Spleen (tissue), 11 donors: ENCODE data around the gene C8B. TPM values are rescaled to one million over a fixed set of nuclear protein-coding genes. Genes with fewer than 3 reads are reported as not detected.

Experiments used
- DNase-seq: peaks from one replicate; pipeline ENCODE4 v3.0.0-alpha.2; 2020
- H3K27ac ChIP-seq, 8 donors: fragments of 200-600 bp; sonication (generic) in 7 of 8; 1 replicate in 4 of 8; 2 replicates in 4 of 8; pipeline versions ENCODE4 v1.5.0 to v1.8.0; 2016 to 2021; ENCODE audit warnings: inconsistent platforms in 4 of 8, mild to moderate bottlenecking in 4 of 8, moderate library complexity in 1 of 8
- H3K27me3 ChIP-seq, 7 donors: fragments of 200-600 bp; sonication (generic) in 6 of 7; replicated peaks in 1 of 7; 1 replicate in 4 of 7; 2 replicates in 3 of 7; pipeline versions ENCODE4 v1.5.0 to v1.8.0; 2016 to 2021; ENCODE audit warnings: inconsistent platforms in 3 of 7, mild to moderate bottlenecking in 1 of 7
- H3K36me3 ChIP-seq, 6 donors: fragments of 200-600 bp; sonication (generic) in 5 of 6; 1 replicate in 4 of 6; 2 replicates in 2 of 6; pipeline versions ENCODE4 v1.5.0 to v1.8.0; 2016 to 2021; ENCODE audit warnings: inconsistent platforms in 2 of 6
- H3K4me1 ChIP-seq, 6 donors: fragments of 200-600 bp; sonication (generic) in 5 of 6; 1 replicate in 3 of 6; 2 replicates in 3 of 6; pipeline versions ENCODE4 v1.5.0 to v1.8.0; 2016 to 2021; ENCODE audit warnings: inconsistent platforms in 3 of 6
- H3K4me3 ChIP-seq, 8 donors: fragments of 200-600 bp; sonication (generic) in 7 of 8; 1 replicate in 4 of 8; 2 replicates in 4 of 8; pipeline versions ENCODE4 v1.5.0 to v1.8.0; 2016 to 2021; ENCODE audit warnings: inconsistent platforms in 4 of 8, mild to moderate bottlenecking in 4 of 8, moderate library complexity in 2 of 8
- H3K9me3 ChIP-seq, 8 donors: fragments of 200-600 bp; sonication (generic) in 7 of 8; 1 replicate in 4 of 8; 2 replicates in 4 of 8; pipeline versions ENCODE4 v1.5.0 to v1.8.0; 2016 to 2021; ENCODE audit warnings: inconsistent platforms in 4 of 8
- CTCF ChIP-seq, 11 experiments: fragments of 200-600 bp in 7 of 11; fragments of 450-650 bp in 4 of 11; sonication (generic) in 4 of 11; IDR thresholded peaks in 8 of 11; conservative IDR thresholded peaks in 3 of 11; 1 replicate in 7 of 11; 2 replicates in 4 of 11; pipeline versions ENCODE4 v1.4.0 to v1.8.0; 2016 to 2021; ENCODE audit warnings: antibody characterized with exemption in 11 of 11, inconsistent platforms in 4 of 11, mild to moderate bottlenecking in 1 of 11
- POLR2A ChIP-seq, 3 donors: fragments of 450-650 bp; IDR thresholded peaks; one replicate each; pipeline ENCODE4 v1.5.1; 2017; ENCODE audit warnings: antibody characterized with exemption in 3 of 3, mild to moderate bottlenecking in 1 of 3
- POLR2AphosphoS5 ChIP-seq, 3 donors: sonication (generic); formaldehyde crosslinking; IDR thresholded peaks; one replicate each; pipeline ENCODE4 v1.5.1; 2017; ENCODE audit warnings: antibody characterized with exemption in 3 of 3
- WGBS, 5 donors: extraction: QIAGEN DNeasy Blood & Tissue Kit in 3 of 5; methylation state at CpG; one replicate each; pipeline versions ENCODE4 v1.1.5 to v1.1.7; 2013 to 2018; 5-methylcytosine and 5-hydroxymethylcytosine counted together
- intact Hi-C: fragments of 100-400 bp; cut with DNase I; formaldehyde crosslinking; loops from one replicate; pipeline ENCODE4 v1.15.0; 2023; ENCODE audit warnings: low total_unique reads
- polyA plus RNA-seq, 3 donors: library from polyadenylated mRNA; stranded (reverse); fragments of 200-250 nt; gene quantifications; one replicate each; pipeline ENCODE4 v1.2.1, GENCODE V29; 2013
- total RNA-seq, 7 donors: library from RNA; depleted of rRNA in 3 of 7; stranded (reverse); fragments of >200 nt in 3 of 7; fragmentation: NEBNext Ultra II Directional in 4 of 7; extraction: Animal tissue kit (Norgen Biotek cat#: 25700) in 4 of 7; gene quantifications; one replicate each; pipeline versions ENCODE4 v1.1.0 to v1.2.1, GENCODE V29; 2016 to 2021
- donor health status: healthy with polysubstance abuse.
- donor health status: DM: no; HTN: no; CAD: no; lungs with moderate emphysema.
- donor health status: DM: no; HTN: no; CAD: no.
- donor health status: Bipolar disorder and iron deficiency.
- donor health status: healthy.
- donor health status: DM: no; HTN: no; CAD: no.
- donor health status: DM: yes; HTN: yes; CAD: no.

Gene C8B
- total and polyA plus RNA-seq, 10 donors = not detected

- intact Hi-C loops = no loop called here
- Histone ChIP-seq H3K27ac (no peak overlapping the region), H3K4me3 (no peak overlapping the region), H3K4me1 (no peaks in the 10 kb centered on the region), H3K36me3 (no peaks in the 10 kb centered on the region), H3K9me3 (peaks cover 0 to 3% (median 0%) of the 10 kb centered on the region in 8 donors), H3K27me3 (peaks cover 0 to 4% (median 0%) of the 10 kb centered on the region in 7 donors)
- 65 to 84% (median 80%) methylated on average over 2 of the region's 2 CpGs for WGBS, 5 donors
- TF ChIP-seq CTCF (IDR thresholded peaks at IDR 0.05 in 8 of 11, conservative IDR thresholded peaks at IDR 0.05 in 3 of 11) (no peak), POLR2A (IDR thresholded peaks at IDR 0.05) (no peak), POLR2AphosphoS5 (IDR thresholded peaks at IDR 0.05) (no peak)
- no peak for DNase-seq
These were observed 36.3 kb downstream of the C8B start for GRCh38 chr1:56929492-56929891.

DNA sequence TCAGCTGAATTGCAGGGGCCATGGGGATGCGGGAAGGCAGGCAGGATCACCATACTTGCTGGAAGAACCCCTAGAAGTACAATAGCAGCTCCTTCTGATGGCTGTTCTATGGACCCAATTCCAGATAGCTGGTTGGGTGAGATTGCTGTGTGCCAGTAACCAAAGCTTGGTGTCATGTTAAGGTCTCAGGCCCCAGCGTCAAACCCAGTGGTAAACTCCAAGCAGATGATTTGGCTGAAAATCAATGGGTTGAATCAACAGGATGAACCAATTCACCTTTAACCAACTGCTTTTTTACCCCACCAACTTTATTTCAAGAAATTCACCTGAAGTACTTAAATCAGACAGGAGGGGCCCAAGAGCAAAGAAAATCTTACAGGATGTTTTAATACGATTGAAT lies 37.8 kb downstream of the C8B start:
- H3K4me1 ChIP-seq = no peaks in the 10 kb centered on the region
- intact Hi-C loops = no loop called here

DNA sequence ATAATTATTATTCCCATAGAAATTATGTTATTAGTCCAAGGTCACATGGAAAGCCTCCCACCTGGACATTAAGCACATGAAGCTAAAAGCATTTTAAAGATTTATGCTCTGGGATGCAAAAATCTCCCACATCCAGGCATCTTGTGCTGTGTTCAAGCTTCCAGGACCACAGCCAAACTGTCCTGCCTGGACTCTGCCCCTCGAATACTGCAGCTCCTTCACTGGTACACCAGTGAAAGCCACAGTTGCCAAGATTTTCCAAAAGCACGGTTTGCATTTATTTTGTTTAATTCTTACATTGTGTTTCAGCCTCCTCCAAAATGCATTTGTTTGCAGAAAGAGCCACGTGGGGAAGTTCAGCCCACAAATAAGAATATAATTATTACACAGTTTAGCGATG lies 38.6 kb downstream of the C8B start:
- no peak for DNase-seq
- H3K4me3 ChIP-seq = no peak overlapping the region
- H3K9me3 ChIP-seq = peaks cover 0 to 3% (median 0%) of the 10 kb centered on the region in 8 donors
- no peaks in the 10 kb centered on the region for H3K27me3 ChIP-seq
- TF ChIP-seq POLR2AphosphoS5 (IDR thresholded peaks at IDR 0.05) = no peak
- TF ChIP-seq POLR2A (IDR thresholded peaks at IDR 0.05) = no peak
- TF ChIP-seq CTCF (IDR thresholded peaks at IDR 0.05 in 8 of 11, conservative IDR thresholded peaks at IDR 0.05 in 3 of 11) = no peak
- no peaks in the 10 kb centered on the region for H3K36me3 ChIP-seq
- WGBS, 5 donors = 69 to 73% (median 72%) methylated on average over 4 of the region's 4 CpGs
- H3K27ac ChIP-seq = no peak overlapping the region
- H3K4me1 ChIP-seq = no peaks in the 10 kb centered on the region
- intact Hi-C loops = no loop called here

More for the DNA sequence above, 37.8 kb downstream of the C8B start:
- H3K27me3 ChIP-seq = peaks cover 0 to 3% (median 0%) of the 10 kb centered on the region in 7 donors
- 90 to 98% (median 93%) methylated on average over 3 of the region's 3 CpGs for WGBS, 5 donors
- no peak overlapping the region for H3K27ac ChIP-seq
- no peak overlapping the region for H3K4me3 ChIP-seq
- DNase-seq = no peak
- H3K36me3 ChIP-seq = no peaks in the 10 kb centered on the region
- H3K9me3 ChIP-seq = peaks cover 0 to 3% (median 0%) of the 10 kb centered on the region in 8 donors
- TF ChIP-seq POLR2AphosphoS5 (IDR thresholded peaks at IDR 0.05) (no peak), POLR2A (IDR thresholded peaks at IDR 0.05) (no peak)

DNA sequence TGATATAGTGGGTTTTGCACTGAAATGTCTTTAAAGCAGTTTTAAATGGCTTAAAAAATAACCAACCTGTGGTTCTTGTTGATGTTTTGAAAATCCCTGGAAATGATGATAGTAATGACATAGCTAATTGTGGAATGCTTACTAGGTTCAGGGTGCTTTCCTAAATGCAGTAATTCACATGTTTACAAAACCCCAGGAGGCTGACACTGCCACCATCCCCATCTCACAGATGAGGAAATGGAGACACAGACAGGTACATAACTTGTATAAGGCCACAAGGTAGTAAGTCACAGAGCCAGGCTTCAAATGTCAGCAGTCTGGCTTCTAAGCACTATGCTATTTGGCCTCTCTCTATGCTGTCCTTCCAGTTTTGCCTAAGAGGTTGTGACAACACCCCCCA lies 40.6 kb downstream of the C8B start:
- Histone ChIP-seq H3K36me3 (no peaks in the 10 kb centered on the region), H3K27ac (no peak overlapping the region), H3K4me1 (no peaks in the 10 kb centered on the region), H3K4me3 (no peak overlapping the region), H3K9me3 (peaks cover 0 to 3% (median 0%) of the 10 kb centered on the region in 8 donors), H3K27me3 (no peaks in the 10 kb centered on the region)
- DNase-seq = no peak
- TF ChIP-seq CTCF (IDR thresholded peaks at IDR 0.05 in 8 of 11, conservative IDR thresholded peaks at IDR 0.05 in 3 of 11) = no peak
- TF ChIP-seq POLR2AphosphoS5 (IDR thresholded peaks at IDR 0.05) = no peak
- TF ChIP-seq POLR2A (IDR thresholded peaks at IDR 0.05) = no peak
- intact Hi-C loops = no loop called here

DNA sequence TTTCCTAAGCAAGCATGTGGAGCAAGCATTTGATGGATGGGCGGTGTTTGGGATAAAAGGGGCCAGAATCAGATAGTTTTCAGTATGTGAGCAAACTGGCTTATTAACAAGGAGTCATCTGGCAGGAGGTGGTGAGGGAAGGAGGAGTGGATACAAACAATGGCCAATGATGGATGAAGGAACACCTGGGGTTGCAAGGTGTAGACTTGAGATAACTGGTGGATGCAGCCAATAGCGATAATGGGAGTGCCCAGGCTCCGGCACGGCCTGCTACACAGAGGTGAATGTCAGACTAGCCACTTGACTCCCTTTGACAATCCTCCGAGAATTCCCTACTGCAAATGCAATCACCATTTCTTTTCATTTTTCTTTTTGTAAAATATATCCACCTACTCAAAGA lies 41.7 kb downstream of the C8B start:
- DNase-seq = no peak
- TF ChIP-seq CTCF (IDR thresholded peaks at IDR 0.05 in 8 of 11, conservative IDR thresholded peaks at IDR 0.05 in 3 of 11) (no peak), POLR2AphosphoS5 (IDR thresholded peaks at IDR 0.05) (no peak), POLR2A (IDR thresholded peaks at IDR 0.05) (no peak)
- Histone ChIP-seq H3K27me3 (no peaks in the 10 kb centered on the region), H3K9me3 (no peaks in the 10 kb centered on the region), H3K4me3 (no peak overlapping the region), H3K36me3 (no peaks in the 10 kb centered on the region), H3K4me1 (no peaks in the 10 kb centered on the region), H3K27ac (no peak overlapping the region)
- WGBS, 5 donors = 75 to 87% (median 83%) methylated on average over 5 of the region's 5 CpGs
- intact Hi-C loops = no loop called here
